ENCODE measurements around the gene CXorf65. TPM values are rescaled to one million over a fixed set of nuclear protein-coding genes. Genes with fewer than 3 reads are reported as not detected.

CXorf65 gene
- total RNA-seq: 1 to 10 TPM; 5.6 to 7.2 TPM

DNA sequence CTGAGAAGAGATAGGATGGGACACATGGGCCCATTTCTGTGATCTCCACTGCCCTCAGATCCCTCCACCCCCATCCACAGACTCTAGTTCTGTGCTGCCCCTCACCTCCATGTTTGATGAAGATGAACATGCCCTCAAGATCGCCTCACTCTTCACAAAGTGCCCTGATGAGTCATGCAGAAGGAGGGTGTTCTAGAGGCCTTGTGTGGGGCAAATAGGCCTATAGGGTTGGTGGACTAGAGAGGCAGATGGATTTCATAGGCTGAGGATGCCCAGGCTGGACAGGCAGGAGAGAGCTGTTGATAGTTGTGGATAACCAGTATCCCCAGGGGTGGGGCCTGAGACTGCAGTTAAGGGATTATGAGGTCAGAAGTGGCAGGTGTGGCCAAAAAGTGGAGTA lies at the start of gene CXorf65:
CXorf65 (minus strand) TSS at position 314 of the 400 bp plus-strand sequence; CDS start at position 130, 184 bp downstream.
- POLR2A ChIA-PET: no interaction called here
- CTCF ChIA-PET: interaction anchor here (1.1 to 1.5 kb wide), 2 partner anchors 12 to 23 kb away, joined by 3 to 7 read pairs; partner anchors contain the start of gene MED12

- CTCF ChIA-PET: no interaction called here
Observed at GRCh38 chrX:71154641-71155040, 48.1 kb upstream of the CXorf65 start.

DNA sequence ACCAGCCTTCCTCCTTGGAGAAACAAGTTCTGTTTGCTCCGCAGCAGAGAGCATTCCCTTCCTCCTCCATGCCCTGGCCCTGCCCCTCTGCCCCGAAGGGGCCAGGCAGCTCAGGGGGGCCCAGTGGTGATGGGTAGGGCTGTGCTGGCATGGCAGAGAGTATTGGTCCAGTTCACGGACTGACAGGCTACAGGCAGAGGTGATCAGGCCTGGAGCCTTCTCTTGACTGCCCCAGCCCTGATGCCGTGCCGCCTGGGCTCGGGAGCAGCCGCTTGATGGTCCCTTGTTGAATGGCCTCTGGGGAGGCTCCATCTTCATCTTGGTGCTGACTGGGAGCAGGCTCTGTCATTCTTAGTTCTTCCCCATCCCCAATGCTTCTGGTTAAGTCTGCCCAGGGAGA lies 47.7 kb upstream of the CXorf65 start:
- CTCF ChIA-PET: no interaction called here
- POLR2A ChIA-PET: no interaction called here

More at GRCh38 chrX:71154641-71155040, 48.1 kb upstream of the CXorf65 start:
- POLR2A ChIA-PET: no interaction called here

DNA sequence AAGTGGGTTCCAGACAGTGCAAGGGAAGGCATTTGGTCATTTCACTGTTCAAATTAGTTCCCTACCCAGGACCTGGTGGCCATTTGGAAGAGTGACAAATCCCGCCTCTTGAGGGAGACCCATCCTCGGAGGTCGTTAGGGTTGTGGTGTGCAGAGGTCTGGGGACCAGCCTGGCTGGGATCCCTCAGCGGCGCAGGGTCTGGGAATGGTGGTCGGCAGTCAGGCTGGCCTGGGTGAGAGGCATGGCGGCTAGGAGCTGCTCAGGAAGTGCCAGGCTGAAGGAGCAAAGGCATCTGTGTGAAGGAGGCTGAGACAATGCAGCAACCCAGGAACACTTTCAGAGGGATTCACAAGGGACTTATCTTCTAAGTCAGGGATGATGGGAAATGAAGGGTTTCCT lies 44.8 kb upstream of the CXorf65 start:
- POLR2A ChIA-PET: interaction anchor here (0.6 kb wide), 1 partner anchor 218 kb away, joined by 3 read pairs; no protein-coding TSS in a partner anchor
- CTCF ChIA-PET: interaction anchor here (0.6 kb wide), 1 partner anchor 174 kb away, joined by 3 read pairs; no protein-coding TSS in a partner anchor

DNA sequence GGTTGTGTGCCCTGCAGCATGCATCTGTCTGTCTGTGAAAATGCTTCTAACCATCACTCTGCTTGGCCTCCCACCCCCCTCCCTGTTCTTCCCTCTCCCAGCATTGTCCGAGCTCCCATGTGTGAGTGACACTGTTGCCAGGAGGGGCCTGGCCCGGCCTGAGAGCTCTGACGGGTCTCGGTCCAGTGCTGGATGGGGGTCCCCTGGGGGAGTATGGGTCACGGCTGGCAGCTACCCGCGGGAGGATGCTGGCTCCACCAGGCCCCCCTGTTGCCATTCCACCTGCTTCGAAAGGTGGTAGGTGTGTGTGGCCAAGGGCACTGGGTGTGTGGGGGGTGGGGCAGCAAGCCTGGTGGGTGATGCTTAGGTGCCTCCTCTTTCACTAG lies 41.7 kb upstream of the CXorf65 start:
- CTCF ChIA-PET: no interaction called here
- POLR2A ChIA-PET: no interaction called here

DNA sequence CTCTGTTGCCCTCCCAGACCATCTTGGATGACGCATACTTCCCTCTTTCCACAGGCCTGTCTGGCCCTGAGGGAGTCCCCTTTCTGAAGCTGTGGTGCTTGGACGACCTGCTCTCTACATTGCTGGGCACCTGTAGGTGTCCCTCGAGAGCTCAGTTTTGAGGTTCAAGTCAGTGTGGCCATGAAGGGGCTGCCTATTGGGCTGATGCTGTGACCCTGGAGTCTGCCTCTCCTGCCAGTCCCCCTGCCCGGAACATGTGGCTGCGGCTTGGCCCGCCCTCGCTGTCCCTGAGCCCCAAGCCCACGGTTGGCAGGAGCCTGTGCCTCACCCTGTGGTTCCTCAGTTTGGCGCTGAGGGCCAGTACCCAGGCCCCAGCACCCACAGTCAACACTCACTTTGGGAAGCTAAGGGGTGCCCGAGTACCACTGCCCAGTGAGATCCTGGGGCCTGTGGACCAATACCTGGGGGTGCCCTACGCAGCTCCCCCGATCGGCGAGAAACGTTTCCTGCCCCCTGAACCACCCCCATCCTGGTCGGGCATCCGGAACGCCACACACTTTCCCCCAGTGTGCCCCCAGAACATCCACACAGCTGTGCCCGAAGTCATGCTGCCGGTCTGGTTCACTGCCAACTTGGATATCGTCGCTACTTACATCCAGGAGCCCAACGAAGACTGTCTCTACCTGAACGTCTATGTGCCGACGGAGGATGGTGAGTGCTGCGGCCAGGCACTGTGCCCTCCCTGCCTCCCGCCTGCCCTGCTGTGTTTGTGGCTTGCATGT lies 41.1 kb upstream of the CXorf65 start:
- ChIA-PET CTCF (no interaction called here), POLR2A (interaction anchor here (1.0 kb wide), 1 partner anchor 29 kb away, joined by 3 read pairs; the partner anchor contains the start of gene MED12)

- CTCF ChIA-PET: no interaction called here
Observed at GRCh38 chrX:71144651-71145050, 38.1 kb upstream of the CXorf65 start, which contains the start of gene NLGN3. Gene NLGN3 (plus strand): TSS chrX:71144841. CDS start chrX:71147750, 2,909 bp downstream.

GRCh38 chrX:71143508-71143907 lies 37.0 kb upstream of the CXorf65 start:
- POLR2A ChIA-PET: no interaction called here
- CTCF ChIA-PET: interaction anchor here (0.6 kb wide), 1 partner anchor 440 kb away, joined by 3 read pairs; no protein-coding TSS in a partner anchor

More at GRCh38 chrX:71144651-71145050, 38.1 kb upstream of the CXorf65 start, which contains the start of gene NLGN3:
- POLR2A ChIA-PET: no interaction called here

DNA sequence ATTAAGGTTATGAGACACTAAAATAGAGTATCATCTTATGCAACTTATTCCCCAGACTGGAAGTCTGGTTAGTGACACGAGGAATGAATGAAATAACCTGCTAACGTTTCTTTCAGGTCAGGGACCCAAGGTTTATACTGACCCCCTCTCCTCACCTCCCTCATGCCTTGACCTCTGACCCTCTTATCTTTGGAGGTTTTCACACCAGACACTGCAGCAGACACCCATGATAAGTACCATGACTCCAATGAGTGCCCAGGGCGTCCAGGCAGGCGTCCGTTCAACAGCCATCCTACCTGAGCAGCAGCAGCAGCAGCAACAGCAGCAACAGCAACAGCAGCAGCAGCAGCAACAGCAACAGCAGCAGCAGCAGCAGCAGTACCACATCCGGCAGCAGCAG lies 33.9 kb upstream of the CXorf65 start:
- ChIA-PET CTCF (no interaction called here), POLR2A (no interaction called here)

DNA sequence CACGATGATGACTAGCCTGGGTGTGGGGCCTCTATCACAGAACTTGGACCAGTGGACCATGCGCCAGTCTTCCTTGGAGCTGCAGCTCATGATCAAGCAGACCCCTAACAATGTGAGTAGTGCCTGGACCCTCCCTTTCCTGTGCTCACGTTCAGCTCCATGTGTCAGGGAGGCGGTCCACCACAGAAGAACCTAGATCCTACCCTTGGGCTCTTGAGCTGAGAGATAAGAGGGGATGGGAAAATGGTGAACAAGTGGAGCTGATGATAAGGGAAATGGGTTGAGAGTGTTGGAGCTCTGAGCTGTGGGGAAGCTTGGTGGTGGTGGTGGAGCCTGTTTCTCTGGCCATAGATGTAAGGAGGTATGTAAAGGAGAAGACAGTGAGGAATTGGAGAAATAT lies 25.0 kb upstream of the CXorf65 start:
- ChIA-PET POLR2A (no interaction called here), CTCF (interaction anchor here (0.5 to 2.9 kb wide), 3 partner anchors 30 to 382 kb away, joined by 3 to 23 read pairs (median 3); no protein-coding TSS in a partner anchor)

GRCh38 chrX:71128915-71129765 lies 22.6 kb upstream of the CXorf65 start:
- ChIA-PET CTCF (interaction anchor here (1.1 to 2.9 kb wide), 5 partner anchors 11 to 30 kb away, joined by 3 to 23 read pairs (median 5); partner anchors contain the start of genes CXorf65 and MED12), POLR2A (interaction anchor here (0.6 to 1.4 kb wide), 2 partner anchors 11 to 29 kb away, joined by 4 to 6 read pairs; partner anchors contain the start of gene MED12)

GRCh38 chrX:71128166-71128833 lies 21.8 kb upstream of the CXorf65 start:
- CTCF ChIA-PET: interaction anchor here (1.1 to 2.9 kb wide), 5 partner anchors 10 to 31 kb away, joined by 3 to 23 read pairs (median 5); partner anchors contain the start of genes CXorf65 and MED12
- POLR2A ChIA-PET: interaction anchor here (0.6 to 1.4 kb wide), 2 partner anchors 10 to 28 kb away, joined by 4 to 6 read pairs; partner anchors contain the start of gene MED12

GRCh38 chrX:71118985-71119535 lies 12.5 kb upstream of the CXorf65 start:
- POLR2A ChIA-PET: interaction anchor here (0.5 to 2.4 kb wide), 8 partner anchors 9 to 464 kb away, joined by 3 to 11 read pairs (median 5); partner anchors contain the start of gene SNX12
- CTCF ChIA-PET: interaction anchor here (0.8 to 2.0 kb wide), 5 partner anchors 10 to 23 kb away, joined by 3 to 7 read pairs (median 6); partner anchors contain the start of gene CXorf65

DNA sequence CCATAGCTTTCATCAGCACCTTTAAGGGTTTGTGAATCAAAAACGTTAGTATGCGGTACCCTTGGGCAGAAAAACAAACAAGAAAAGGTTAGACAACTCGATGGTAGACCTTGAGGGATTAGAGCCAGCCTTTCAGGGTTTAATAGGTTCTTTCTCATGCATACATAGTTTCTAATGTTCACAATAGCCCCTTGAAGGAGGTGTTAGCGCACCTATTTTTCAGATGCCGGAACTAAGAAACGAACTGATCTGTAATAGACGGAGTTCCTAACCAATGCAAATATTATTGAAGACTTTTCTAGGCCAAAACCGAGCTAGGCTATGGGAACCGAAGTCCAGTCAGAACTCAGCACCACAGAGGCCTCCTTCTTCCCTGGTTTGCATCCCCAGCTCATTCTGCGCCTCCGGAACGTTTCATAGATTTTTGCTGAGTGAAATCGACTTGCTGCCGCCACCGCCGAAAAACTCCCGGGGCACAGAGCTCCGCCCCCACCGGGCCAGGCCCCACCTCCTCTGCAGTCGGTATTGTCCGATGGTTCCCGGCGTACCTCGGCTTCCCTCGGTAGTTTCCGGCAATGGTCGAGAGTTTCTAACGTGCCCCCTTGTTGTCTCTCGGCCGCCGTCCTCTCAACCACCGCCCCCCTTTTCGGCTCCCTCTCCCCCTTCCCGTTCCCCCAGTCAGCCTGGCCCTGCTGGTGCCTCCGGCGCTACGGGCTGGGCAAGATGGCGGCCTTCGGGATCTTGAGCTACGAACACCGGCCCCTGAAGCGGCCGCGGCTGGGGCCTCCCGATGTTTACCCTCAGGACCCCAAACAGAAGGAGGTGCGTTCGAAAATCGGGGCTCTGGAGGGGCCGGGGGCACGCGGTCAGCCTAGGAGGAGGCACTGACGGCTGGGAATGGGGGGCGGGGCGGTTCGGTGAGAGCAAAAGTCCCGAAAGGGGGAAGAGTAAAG lies 11.8 kb upstream of the CXorf65 start, which contains the start of gene MED12:
MED12 (plus strand) TSS at position 565 of the 953 bp plus-strand sequence; CDS start at position 724, 159 bp downstream.
- ChIA-PET CTCF (interaction anchor here (0.8 to 2.0 kb wide), 5 partner anchors 10 to 22 kb away, joined by 3 to 7 read pairs (median 6); partner anchors contain the start of gene CXorf65), POLR2A (interaction anchor here (0.5 to 2.4 kb wide), 8 partner anchors 8 to 465 kb away, joined by 3 to 11 read pairs (median 5); partner anchors contain the start of gene SNX12)

- CTCF ChIA-PET: interaction anchor here (1.7 to 2.0 kb wide), 2 partner anchors 9 to 11 kb away, joined by 6 to 7 read pairs; partner anchors contain the start of gene CXorf65
- POLR2A ChIA-PET: interaction anchor here (1.7 to 2.4 kb wide), 2 partner anchors 12 to 15 kb away, joined by 7 to 11 read pairs; no protein-coding TSS in a partner anchor
Observed at GRCh38 chrX:71117358-71117757, 10.8 kb upstream of the CXorf65 start.

GRCh38 chrX:71111921-71112431 lies 5.4 kb upstream of the CXorf65 start:
- ChIA-PET CTCF (interaction anchor here (0.7 kb wide), 1 partner anchor 16 kb away, joined by 3 read pairs; no protein-coding TSS in a partner anchor), POLR2A (interaction anchor here (0.5 to 1.4 kb wide), 7 partner anchors 9 to 171 kb away, joined by 3 to 10 read pairs (median 4); partner anchors contain the start of genes NONO and SNX12)
